ENCODE data around the gene KCNN2. TPM values are rescaled to one million over a fixed set of nuclear protein-coding genes. Genes with fewer than 3 reads are reported as not detected.

KCNN2 gene
- total and polyA plus RNA-seq, 2 donors from 2014 or later: 1.5 to 1.7 TPM

DNA sequence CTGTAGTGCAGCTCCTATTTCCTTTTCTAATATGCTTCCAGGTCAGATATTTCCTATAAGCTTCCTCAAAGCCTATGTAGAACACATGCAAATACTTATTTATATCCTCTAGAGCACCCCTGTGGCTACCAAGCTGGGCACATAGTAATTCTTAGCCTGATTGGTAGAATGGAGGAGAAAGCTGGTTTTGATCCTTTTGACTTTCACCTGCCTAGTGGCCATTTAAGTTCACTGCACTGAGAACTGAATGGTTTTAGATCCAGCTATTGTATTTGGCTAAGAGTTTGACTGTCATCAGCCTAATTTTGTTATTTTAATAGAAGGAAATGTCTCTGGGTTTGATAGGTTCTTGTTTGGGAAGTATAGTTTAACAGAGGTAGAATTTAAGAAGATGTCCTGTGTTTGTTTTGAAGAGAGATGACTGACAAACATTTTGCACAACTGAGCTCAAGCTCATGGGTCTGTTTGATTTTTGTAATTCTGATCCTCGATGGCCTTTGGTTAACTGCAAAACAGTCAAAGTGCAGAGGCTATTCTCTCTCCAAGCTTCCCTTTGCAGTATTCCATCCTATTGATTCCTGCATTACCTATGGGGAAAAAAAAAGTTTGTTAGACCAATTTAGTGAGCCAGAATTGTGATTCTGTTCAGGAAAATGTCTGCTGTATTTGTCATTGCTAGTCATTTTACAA, 85.4 kb downstream of the KCNN2 start:
- DNase-seq (no peak), FAIRE-seq (no peak)
- Histone ChIP-seq H3K9ac (ENCODE audit: low read length in 3 of 3) (no peak overlapping the region), H3K27ac (ENCODE audit: low read depth in 2 of 2, low read length in 2 of 2) (no peak overlapping the region), H3K9me3 (ENCODE audit: control insufficient read depth in 2 of 3, insufficient read depth in 1 of 3, low read length in 3 of 3) (no peaks in the 10 kb centered on the region), H3K4me1 (ENCODE audit: control insufficient read depth in 2 of 3, insufficient read depth in 2 of 3, low read depth in 1 of 3, low read length in 3 of 3) (peaks cover 0 to 2% (median 0%) of the 10 kb centered on the region in 3 donors), H3K27me3 (ENCODE audit: control insufficient read depth, insufficient read depth, low read length) (no peaks in the 10 kb centered on the region), H3K36me3 (ENCODE audit: control insufficient read depth in 2 of 3, insufficient read depth in 3 of 3, low read length in 3 of 3) (no peaks in the 10 kb centered on the region), H3K4me3 (ENCODE audit: low read length in 3 of 3) (no peak overlapping the region)
- intact Hi-C loops (cut with DNase I): no loop called here
- peak; percentile 7 for TF ChIP-seq CTCF (IDR thresholded peaks at IDR 0.05; ENCODE audit: borderline replicate concordance, extremely low read depth, insufficient read depth)

DNA sequence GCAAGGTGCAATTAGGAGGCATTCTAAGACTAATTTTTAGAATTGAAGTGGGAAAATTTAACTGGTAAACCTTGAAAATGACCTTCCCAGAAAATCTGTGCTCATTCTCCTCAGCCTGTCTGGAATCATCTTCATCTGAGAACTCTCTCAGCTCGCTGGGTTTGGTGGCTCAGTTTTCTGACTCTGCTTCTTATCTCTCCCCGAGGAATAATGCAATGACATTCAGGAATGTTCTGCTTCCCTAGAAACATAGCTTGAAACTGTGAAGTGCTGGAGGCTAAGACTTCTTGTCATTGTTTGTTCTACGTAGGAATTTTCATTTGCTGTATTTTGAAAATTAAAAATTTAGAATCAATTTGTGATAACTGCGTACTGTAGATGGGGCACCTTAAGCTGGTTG, 86.6 kb downstream of the KCNN2 start:
- DNase-seq (peak in 1 of 5 donors; percentile 15), FAIRE-seq (no peak)
- Histone ChIP-seq H3K9ac (ENCODE audit: low read length in 3 of 3) (no peak overlapping the region), H3K4me3 (ENCODE audit: low read length in 3 of 3) (no peak overlapping the region), H3K9me3 (ENCODE audit: control insufficient read depth in 2 of 3, insufficient read depth in 1 of 3, low read length in 3 of 3) (no peaks in the 10 kb centered on the region), H3K27me3 (ENCODE audit: control insufficient read depth, insufficient read depth, low read length) (no peaks in the 10 kb centered on the region), H3K27ac (ENCODE audit: low read depth in 2 of 2, low read length in 2 of 2) (no peak overlapping the region), H3K36me3 (ENCODE audit: control insufficient read depth in 2 of 3, insufficient read depth in 3 of 3, low read length in 3 of 3) (no peaks in the 10 kb centered on the region), H3K4me1 (ENCODE audit: control insufficient read depth in 2 of 3, insufficient read depth in 2 of 3, low read depth in 1 of 3, low read length in 3 of 3) (peaks cover 0 to 2% (median 0%) of the 10 kb centered on the region in 3 donors)
- intact Hi-C loops (cut with DNase I): no loop called here
- TF ChIP-seq CTCF (IDR thresholded peaks at IDR 0.05; ENCODE audit: borderline replicate concordance, extremely low read depth, insufficient read depth): no peak

GRCh38 chr5:114449860-114450421, 88.1 kb downstream of the KCNN2 start:
- intact Hi-C loops (cut with DNase I): no loop called here
- Histone ChIP-seq H3K27me3 (ENCODE audit: control insufficient read depth, insufficient read depth, low read length) (no peaks in the 10 kb centered on the region), H3K4me3 (ENCODE audit: low read length in 3 of 3) (no peak overlapping the region), H3K9ac (ENCODE audit: low read length in 3 of 3) (no peak overlapping the region), H3K27ac (ENCODE audit: low read depth in 2 of 2, low read length in 2 of 2) (no peak overlapping the region), H3K36me3 (ENCODE audit: control insufficient read depth in 2 of 3, insufficient read depth in 3 of 3, low read length in 3 of 3) (no peaks in the 10 kb centered on the region), H3K9me3 (ENCODE audit: control insufficient read depth in 2 of 3, insufficient read depth in 1 of 3, low read length in 3 of 3) (no peaks in the 10 kb centered on the region), H3K4me1 (ENCODE audit: control insufficient read depth in 2 of 3, insufficient read depth in 2 of 3, low read depth in 1 of 3, low read length in 3 of 3) (peaks cover 0 to 2% (median 0%) of the 10 kb centered on the region in 3 donors)
- peak; percentile 81 for TF ChIP-seq CTCF (IDR thresholded peaks at IDR 0.05; ENCODE audit: borderline replicate concordance, extremely low read depth, insufficient read depth)
- DNase-seq: peak; percentile 72 to 85 (median 79)
- FAIRE-seq: no peak
